H1 (cell line): ENCODE measurements around the gene SPP1. TPM values are rescaled to one million over a fixed set of nuclear protein-coding genes. Genes with fewer than 3 reads are reported as not detected.

Experiments used
- CTCF ChIA-PET: fragments of 300-600 bp; sonication (Branson Sonifier 250); formaldehyde crosslinking; loops from one replicate; lab custom pipeline; 2021; ENCODE audit not compliant: partially characterized antibody; lab: Charles Lee
- POLR2A ChIA-PET: fragments of 300-600 bp; sonication (Branson Sonifier 250); formaldehyde crosslinking; loops from one replicate; lab custom pipeline; 2021; ENCODE audit warnings: inconsistent platforms; ENCODE audit not compliant: partially characterized antibody; lab: Charles Lee
- DNase-seq, 2 experiments: peaks; one replicate each; pipeline versions ENCODE4 v3.0.0 to v3.0.0-alpha.2; 2010 to 2022; ENCODE audit warnings: low spot score in 2 of 2, low read depth in 1 of 2, mixed read lengths in 1 of 2
- FAIRE-seq: peaks from 2 replicates; lab custom pipeline; 2011; peaks lifted over from hg19 to GRCh38; lab: Jason Lieb, UNC
- H2AFZ ChIP-seq: 2 replicates; pipeline ENCODE4 v1.8.1; 2012; ENCODE audit warnings: low read length, inconsistent platforms
- H2AK5ac ChIP-seq: 2 replicates; pipeline ENCODE4 v1.6.1; 2013; ENCODE audit warnings: low read depth, low read length
- H2BK120ac ChIP-seq: replicated peaks from 2 replicates; pipeline ENCODE3; 2013; ENCODE audit warnings: low read depth, low read length, inconsistent platforms
- H2BK12ac ChIP-seq: 2 replicates; pipeline ENCODE4 v1.6.1; 2013; ENCODE audit warnings: low read depth, low read length
- H2BK15ac ChIP-seq: 2 replicates; pipeline ENCODE4 v1.6.1; 2013; ENCODE audit warnings: low read length
- H2BK20ac ChIP-seq: 2 replicates; pipeline ENCODE4 v1.6.1; 2013; ENCODE audit warnings: low read length
- H2BK5ac ChIP-seq: 2 replicates; pipeline ENCODE4 v1.6.1; 2013; ENCODE audit warnings: low read depth, low read length
- H3K14ac ChIP-seq: 2 replicates; pipeline ENCODE4 v1.6.1; 2013; ENCODE audit warnings: inconsistent platforms; ENCODE audit not compliant: insufficient read length
- H3K18ac ChIP-seq: 2 replicates; pipeline ENCODE4 v1.6.1; 2013; ENCODE audit warnings: low read length; ENCODE audit errors: extremely low read depth
- H3K23ac ChIP-seq: 2 replicates; pipeline ENCODE4 v1.6.1; 2013; ENCODE audit warnings: inconsistent platforms; ENCODE audit not compliant: insufficient read length
- H3K23me2 ChIP-seq: 2 replicates; pipeline ENCODE4 v1.6.1; 2013; ENCODE audit warnings: low read depth, low read length
- H3K27ac ChIP-seq: 2 replicates; pipeline ENCODE4 v1.6.1; 2011; ENCODE audit warnings: low read depth, low read length, inconsistent platforms
- H3K27me3 ChIP-seq, 4 experiments: replicated peaks in 1 of 4; 1 replicate in 1 of 4; 2 replicates in 3 of 4; pipeline versions ENCODE4 v1.6.1 to v1.8.1; 2011 to 2013; ENCODE audit warnings: low read length in 3 of 4, mild to moderate bottlenecking in 3 of 4, inconsistent platforms in 2 of 4, mixed read lengths in 2 of 4, moderate library complexity in 1 of 4; ENCODE audit not compliant: control insufficient read depth in 3 of 4, insufficient read depth in 3 of 4; ENCODE audit errors: extremely low read depth in 1 of 4
- H3K36me3 ChIP-seq, 4 experiments: 2 replicates each; pipeline versions ENCODE4 v1.6.1 to v1.8.1; 2011 to 2013; ENCODE audit warnings: mild to moderate bottlenecking in 4 of 4, low read length in 3 of 4, moderate library complexity in 2 of 4, control low read depth in 1 of 4, inconsistent platforms in 1 of 4; ENCODE audit not compliant: insufficient read depth in 4 of 4, control insufficient read depth in 2 of 4
- H3K4ac ChIP-seq: replicated peaks from 2 replicates; pipeline ENCODE3; 2013; ENCODE audit warnings: low read length, low read depth, mixed read lengths, inconsistent platforms; ENCODE audit not compliant: insufficient read length
- H3K4me1 ChIP-seq, 4 experiments: replicated peaks in 1 of 4; 1 replicate in 1 of 4; 2 replicates in 3 of 4; pipeline versions ENCODE4 v1.6.1 to v1.8.1; 2011 to 2013; ENCODE audit warnings: low read length in 3 of 4, inconsistent platforms in 2 of 4, mixed read lengths in 1 of 4; ENCODE audit not compliant: insufficient read depth in 4 of 4, control insufficient read depth in 3 of 4
- H3K4me2 ChIP-seq, 2 experiments: 2 replicates each; pipeline versions ENCODE4 v1.6.1 to v1.8.1; 2011 to 2013; ENCODE audit warnings: low read depth in 2 of 2, low read length in 2 of 2, control low read depth in 1 of 2, inconsistent platforms in 1 of 2, mild to moderate bottlenecking in 1 of 2; ENCODE audit not compliant: insufficient read depth in 1 of 2
- H3K4me3 ChIP-seq, 4 experiments: fragments of 200-600, 300-600 bp in 1 of 4; sonication (generic), shearing (Covaris generic), sonication (Bioruptor Twin) in 1 of 4; 2 replicates each; pipeline versions ENCODE4 v1.5.1 to v1.8.1; 2011 to 2016; ENCODE audit warnings: low read length in 4 of 4, low read depth in 3 of 4, control low read depth in 2 of 4, inconsistent platforms in 2 of 4, mild to moderate bottlenecking in 2 of 4, mixed read lengths in 1 of 4, moderate library complexity in 1 of 4; ENCODE audit not compliant: insufficient read depth in 2 of 4; ENCODE audit errors: extremely low read depth in 1 of 4
- H3K56ac ChIP-seq: replicated peaks from 2 replicates; pipeline ENCODE3; 2013; ENCODE audit warnings: low read depth, mild to moderate bottlenecking, mixed read lengths, low read length, inconsistent platforms; ENCODE audit not compliant: insufficient read length
- H3K79me1 ChIP-seq: 2 replicates; pipeline ENCODE4 v1.6.1; 2013; ENCODE audit warnings: low read depth, low read length, control low read depth
- H3K79me2 ChIP-seq, 2 experiments: 2 replicates each; pipeline versions ENCODE4 v1.6.1 to v1.8.1; 2012 to 2013; ENCODE audit warnings: low read length in 2 of 2, mild to moderate bottlenecking in 2 of 2, inconsistent platforms in 1 of 2; ENCODE audit not compliant: insufficient read depth in 2 of 2, control insufficient read depth in 1 of 2
- H3K9ac ChIP-seq, 4 experiments: replicated peaks in 1 of 4; 1 replicate in 1 of 4; 2 replicates in 3 of 4; pipeline versions ENCODE4 v1.6.1 to v1.8.1; 2011 to 2013; ENCODE audit warnings: low read depth in 3 of 4, low read length in 3 of 4, control low read depth in 2 of 4, mild to moderate bottlenecking in 2 of 4, moderate library complexity in 2 of 4, inconsistent platforms in 1 of 4; ENCODE audit errors: extremely low read depth in 1 of 4
- H3K9me3 ChIP-seq, 2 experiments: 2 replicates each; pipeline versions ENCODE4 v1.6.1 to v1.8.1; 2012 to 2013; ENCODE audit warnings: mild to moderate bottlenecking in 2 of 2, moderate library complexity in 2 of 2, control low read depth in 1 of 2, inconsistent platforms in 1 of 2, low read depth in 1 of 2, low read length in 1 of 2, mixed read lengths in 1 of 2; ENCODE audit not compliant: insufficient read depth in 2 of 2
- H4K20me1 ChIP-seq, 2 experiments: replicated peaks in 1 of 2; 2 replicates each; pipeline versions ENCODE3 to v1.8.1; 2011 to 2013; ENCODE audit warnings: inconsistent platforms in 2 of 2, low read length in 2 of 2, mild to moderate bottlenecking in 1 of 2; ENCODE audit not compliant: insufficient read depth in 2 of 2, control insufficient read depth in 1 of 2
- H4K5ac ChIP-seq: 2 replicates; pipeline ENCODE4 v1.6.1; 2013; ENCODE audit warnings: low read length, low read depth, mixed read lengths, inconsistent platforms; ENCODE audit not compliant: insufficient read length
- H4K8ac ChIP-seq: 2 replicates; pipeline ENCODE4 v1.8.0; 2013; ENCODE audit warnings: mild to moderate bottlenecking, moderate library complexity, low read length, inconsistent platforms; ENCODE audit not compliant: insufficient read depth; ENCODE audit errors: extremely low read depth
- H4K91ac ChIP-seq: replicated peaks from 2 replicates; pipeline ENCODE3; 2013; ENCODE audit warnings: low read length, mixed read lengths, inconsistent platforms; ENCODE audit not compliant: insufficient read length
- CHD2 ChIP-seq: IDR thresholded peaks from 2 replicates; pipeline ENCODE4 v1.6.1; 2012; ENCODE audit warnings: low read length, improper control_type of control experiment
- EP300 ChIP-seq, 2 experiments: IDR thresholded peaks; 1 replicate in 1 of 2; 2 replicates in 1 of 2; pipeline ENCODE4 v1.6.1; 2011 to 2012; ENCODE audit warnings: low read depth in 2 of 2, low read length in 2 of 2, mild to moderate bottlenecking in 2 of 2, borderline replicate concordance in 1 of 2, inconsistent platforms in 1 of 2, moderate library complexity in 1 of 2
- FOSL1 ChIP-seq: IDR thresholded peaks from 2 replicates; pipeline ENCODE4 v1.6.1; 2011; ENCODE audit warnings: mild to moderate bottlenecking, low read depth, low read length, moderate library complexity; ENCODE audit not compliant: insufficient read depth
- JUND ChIP-seq: IDR thresholded peaks from 2 replicates; pipeline ENCODE4 v1.6.1; 2011; ENCODE audit warnings: mild to moderate bottlenecking, improper control_type of control experiment, low read length
- POLR2A ChIP-seq, 2 experiments: IDR thresholded peaks; 1 replicate in 1 of 2; 2 replicates in 1 of 2; pipeline ENCODE4 v1.6.1; 2011; ENCODE audit warnings: low read depth in 2 of 2, low read length in 2 of 2, mild to moderate bottlenecking in 2 of 2; ENCODE audit errors: control extremely low read depth in 1 of 2
- POLR2AphosphoS5 ChIP-seq: IDR thresholded peaks from 2 replicates; pipeline ENCODE4 v1.6.1; 2011; ENCODE audit warnings: low read depth, low read length
- SIN3A ChIP-seq, 2 experiments: IDR thresholded peaks in 1 of 2; conservative IDR thresholded peaks in 1 of 2; 2 replicates each; pipeline ENCODE4 v1.6.1; 2011 to 2012; ENCODE audit warnings: low read length in 2 of 2, improper control_type of control experiment in 1 of 2, low read depth in 1 of 2, mild to moderate bottlenecking in 1 of 2
- TAF1 ChIP-seq: IDR thresholded peaks from 2 replicates; pipeline ENCODE4 v1.6.1; 2011; ENCODE audit warnings: mild to moderate bottlenecking, low read depth, low read length
- TAF7 ChIP-seq: optimal IDR thresholded peaks from 2 replicates; pipeline ENCODE3; 2011; ENCODE audit warnings: low read depth, mild to moderate bottlenecking, inconsistent platforms, low read length, moderate library complexity, borderline replicate concordance
- WGBS, 2 experiments: shearing (Covaris generic) in 1 of 2; methylation state at CpG; one replicate each; pipeline versions ENCODE4 v1.1.6 to v1.1.7; 2013 to 2015; ENCODE audit warnings: low lambda C conversion rate in 2 of 2, mixed read lengths in 2 of 2, inconsistent platforms in 1 of 2, low coverage in 1 of 2, missing lambda C conversion rate in 1 of 2; ENCODE audit not compliant: insufficient replicate concordance in 2 of 2, insufficient coverage in 1 of 2, insufficient read length in 1 of 2; ENCODE audit errors: extremely low coverage in 1 of 2, missing lambda C conversion rate in 1 of 2; 5-methylcytosine and 5-hydroxymethylcytosine counted together
- polyA plus RNA-seq, 7 experiments: library from polyadenylated mRNA; depleted of rRNA in 3 of 7; stranded (reverse) in 5 of 7; unstranded in 2 of 7; fragments of >200 nt in 5 of 7; fragments of 200-250 nt in 2 of 7; gene quantifications; 1 replicate in 5 of 7; 2 replicates in 1 of 7; 4 replicates in 1 of 7; pipeline versions ENCODE4 v1.2.1 to v1.2.3, GENCODE V29; 2011 to 2013; ENCODE audit warnings: missing spikeins in 2 of 7, mixed read lengths in 2 of 7
- total RNA-seq: library from RNA; stranded (reverse); fragmentation: NEBNext Ultra II Directional; extraction: Animal tissue kit (Norgen Biotek cat#: 25700); gene quantifications from 2 replicates; pipeline ENCODE4 v1.2.1, GENCODE V29; 2021
- TF ChIP-seq, protein P1 (sequence below): IDR thresholded peaks from 2 replicates; pipeline ENCODE4 v1.6.1; 2012; ENCODE audit warnings: inconsistent platforms

Gene SPP1
- total and polyA plus RNA-seq, 2 of the 8 experiments (the other 6 are each of a cell fraction or from before 2014, with no cell fraction given) = 13.7 to 26.5 TPM

GRCh38 chr4:87930629-87931028 lies 44.9 kb upstream of the SPP1 start:
- no peak overlapping the region for H3K23ac ChIP-seq
- H2BK5ac ChIP-seq = no peak overlapping the region
- no peak overlapping the region for H3K4me3 ChIP-seq
- H4K5ac ChIP-seq = no peak overlapping the region
- no peak overlapping the region for H3K18ac ChIP-seq
- H2BK120ac ChIP-seq = no peak overlapping the region
- H3K56ac ChIP-seq = no peak overlapping the region
- H3K79me2 ChIP-seq = peaks cover 0 to 60% of the 10 kb centered on the region in 2 experiments; a peak in 3 of 4 replicates
- POLR2A ChIA-PET = interaction anchor here (0.9 to 13.6 kb wide), 13 partner anchors 10 to 69 kb away, joined by 3 to 369 read pairs (median 6); no protein-coding TSS in a partner anchor
- no peak overlapping the region for H2AFZ ChIP-seq
- H3K4ac ChIP-seq = no peak overlapping the region
- no peak overlapping the region for H2BK15ac ChIP-seq
- peaks cover 0 to 3% (median 0%) of the 10 kb centered on the region in 4 experiments; a peak in 2 of 7 replicates for H3K4me1 ChIP-seq
- H2BK20ac ChIP-seq = no peak overlapping the region
- peaks cover 10 to 15% of the 10 kb centered on the region in 2 experiments for H4K20me1 ChIP-seq
- no peak overlapping the region for H3K4me2 ChIP-seq
- H2AK5ac ChIP-seq = no peak overlapping the region
- FAIRE-seq (no peak), DNase-seq (no peak)
- no peaks in the 10 kb centered on the region for H3K9me3 ChIP-seq
- H3K27ac ChIP-seq = no peak overlapping the region
- no peaks in the 10 kb centered on the region for H3K27me3 ChIP-seq
- no peak overlapping the region for H2BK12ac ChIP-seq
- TF ChIP-seq EP300 (IDR thresholded peaks at IDR 0.05; ENCODE audit: borderline replicate concordance in 1 of 2, low read depth in 2 of 2, low read length in 2 of 2) (no peak), POLR2AphosphoS5 (peak; percentile 97; the same call in 1 of the 2 replicates), POLR2A (IDR thresholded peaks at IDR 0.05; ENCODE audit: control extremely low read depth in 1 of 2, low read depth in 2 of 2, low read length in 2 of 2) (peak; percentile 63 to 81), TAF1 (no peak), JUND (no peak), TAF7 (no peak), CHD2 (peak; percentile 37; the same call in 1 of the 2 replicates), SIN3A (conservative IDR thresholded peaks at IDR 0.05 in 1 of 2, IDR thresholded peaks at IDR 0.05 in 1 of 2; ENCODE audit: low read depth in 1 of 2, low read length in 2 of 2) (peak in 1 of 2 experiments; percentile 52; a peak in 1 of 4 replicates), FOSL1 (no peak)
- TF ChIP-seq, protein P1, sequence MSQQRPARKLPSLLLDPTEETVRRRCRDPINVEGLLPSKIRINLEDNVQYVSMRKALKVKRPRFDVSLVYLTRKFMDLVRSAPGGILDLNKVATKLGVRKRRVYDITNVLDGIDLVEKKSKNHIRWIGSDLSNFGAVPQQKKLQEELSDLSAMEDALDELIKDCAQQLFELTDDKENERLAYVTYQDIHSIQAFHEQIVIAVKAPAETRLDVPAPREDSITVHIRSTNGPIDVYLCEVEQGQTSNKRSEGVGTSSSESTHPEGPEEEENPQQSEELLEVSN = no peak
- peaks cover 2 to 85% (median 30%) of the 10 kb centered on the region in 4 experiments for H3K36me3 ChIP-seq
- CTCF ChIA-PET = interaction anchor here (1.3 kb wide), 1 partner anchor 66 kb away, joined by 3 read pairs; no protein-coding TSS in a partner anchor
- H3K79me1 ChIP-seq = no peaks in the 10 kb centered on the region
- H4K91ac ChIP-seq = no peak overlapping the region
- 33% methylated on average over 1 of the region's 1 CpG; no CpG with 5 or more reads in 1 of the 2 experiments for WGBS, 2 experiments
- no peak overlapping the region for H3K14ac ChIP-seq
- H3K9ac ChIP-seq = no peak overlapping the region
- H3K23me2 ChIP-seq = no peaks in the 10 kb centered on the region
- no peak overlapping the region for H4K8ac ChIP-seq
